H1 (cell line): ENCODE measurements around the gene ALK. TPM values are rescaled to one million over a fixed set of nuclear protein-coding genes. Genes with fewer than 3 reads are reported as not detected.

ENCODE experiments used
- CTCF ChIA-PET: fragments of 300-600 bp; sonication (Branson Sonifier 250); formaldehyde crosslinking; loops from one replicate; lab custom pipeline; 2021; ENCODE audit not compliant: partially characterized antibody; lab: Charles Lee
- POLR2A ChIA-PET: fragments of 300-600 bp; sonication (Branson Sonifier 250); formaldehyde crosslinking; loops from one replicate; lab custom pipeline; 2021; ENCODE audit warnings: inconsistent platforms; ENCODE audit not compliant: partially characterized antibody; lab: Charles Lee
- DNase-seq, 2 experiments: peaks; one replicate each; pipeline versions ENCODE4 v3.0.0 to v3.0.0-alpha.2; 2010 to 2022; ENCODE audit warnings: low spot score in 2 of 2, low read depth in 1 of 2, mixed read lengths in 1 of 2
- FAIRE-seq: peaks from 2 replicates; lab custom pipeline; 2011; peaks lifted over from hg19 to GRCh38; lab: Jason Lieb, UNC
- H2AFZ ChIP-seq: 2 replicates; pipeline ENCODE4 v1.8.1; 2012; ENCODE audit warnings: low read length, inconsistent platforms
- H2AK5ac ChIP-seq: 2 replicates; pipeline ENCODE4 v1.6.1; 2013; ENCODE audit warnings: low read depth, low read length
- H2BK120ac ChIP-seq: replicated peaks from 2 replicates; pipeline ENCODE3; 2013; ENCODE audit warnings: low read depth, low read length, inconsistent platforms
- H2BK12ac ChIP-seq: 2 replicates; pipeline ENCODE4 v1.6.1; 2013; ENCODE audit warnings: low read depth, low read length
- H2BK15ac ChIP-seq: 2 replicates; pipeline ENCODE4 v1.6.1; 2013; ENCODE audit warnings: low read length
- H2BK20ac ChIP-seq: 2 replicates; pipeline ENCODE4 v1.6.1; 2013; ENCODE audit warnings: low read length
- H2BK5ac ChIP-seq: 2 replicates; pipeline ENCODE4 v1.6.1; 2013; ENCODE audit warnings: low read depth, low read length
- H3K14ac ChIP-seq: 2 replicates; pipeline ENCODE4 v1.6.1; 2013; ENCODE audit warnings: inconsistent platforms; ENCODE audit not compliant: insufficient read length
- H3K18ac ChIP-seq: 2 replicates; pipeline ENCODE4 v1.6.1; 2013; ENCODE audit warnings: low read length; ENCODE audit errors: extremely low read depth
- H3K23ac ChIP-seq: 2 replicates; pipeline ENCODE4 v1.6.1; 2013; ENCODE audit warnings: inconsistent platforms; ENCODE audit not compliant: insufficient read length
- H3K23me2 ChIP-seq: 2 replicates; pipeline ENCODE4 v1.6.1; 2013; ENCODE audit warnings: low read depth, low read length
- H3K27ac ChIP-seq: 2 replicates; pipeline ENCODE4 v1.6.1; 2011; ENCODE audit warnings: low read depth, low read length, inconsistent platforms
- H3K27me3 ChIP-seq, 4 experiments: replicated peaks in 1 of 4; 1 replicate in 1 of 4; 2 replicates in 3 of 4; pipeline versions ENCODE4 v1.6.1 to v1.8.1; 2011 to 2013; ENCODE audit warnings: low read length in 3 of 4, mild to moderate bottlenecking in 3 of 4, inconsistent platforms in 2 of 4, mixed read lengths in 2 of 4, moderate library complexity in 1 of 4; ENCODE audit not compliant: control insufficient read depth in 3 of 4, insufficient read depth in 3 of 4; ENCODE audit errors: extremely low read depth in 1 of 4
- H3K36me3 ChIP-seq, 4 experiments: 2 replicates each; pipeline versions ENCODE4 v1.6.1 to v1.8.1; 2011 to 2013; ENCODE audit warnings: mild to moderate bottlenecking in 4 of 4, low read length in 3 of 4, moderate library complexity in 2 of 4, control low read depth in 1 of 4, inconsistent platforms in 1 of 4; ENCODE audit not compliant: insufficient read depth in 4 of 4, control insufficient read depth in 2 of 4
- H3K4ac ChIP-seq: replicated peaks from 2 replicates; pipeline ENCODE3; 2013; ENCODE audit warnings: low read length, low read depth, mixed read lengths, inconsistent platforms; ENCODE audit not compliant: insufficient read length
- H3K4me1 ChIP-seq, 4 experiments: replicated peaks in 1 of 4; 1 replicate in 1 of 4; 2 replicates in 3 of 4; pipeline versions ENCODE4 v1.6.1 to v1.8.1; 2011 to 2013; ENCODE audit warnings: low read length in 3 of 4, inconsistent platforms in 2 of 4, mixed read lengths in 1 of 4; ENCODE audit not compliant: insufficient read depth in 4 of 4, control insufficient read depth in 3 of 4
- H3K4me2 ChIP-seq, 2 experiments: 2 replicates each; pipeline versions ENCODE4 v1.6.1 to v1.8.1; 2011 to 2013; ENCODE audit warnings: low read depth in 2 of 2, low read length in 2 of 2, control low read depth in 1 of 2, inconsistent platforms in 1 of 2, mild to moderate bottlenecking in 1 of 2; ENCODE audit not compliant: insufficient read depth in 1 of 2
- H3K4me3 ChIP-seq, 4 experiments: fragments of 200-600, 300-600 bp in 1 of 4; sonication (generic), shearing (Covaris generic), sonication (Bioruptor Twin) in 1 of 4; 2 replicates each; pipeline versions ENCODE4 v1.5.1 to v1.8.1; 2011 to 2016; ENCODE audit warnings: low read length in 4 of 4, low read depth in 3 of 4, control low read depth in 2 of 4, inconsistent platforms in 2 of 4, mild to moderate bottlenecking in 2 of 4, mixed read lengths in 1 of 4, moderate library complexity in 1 of 4; ENCODE audit not compliant: insufficient read depth in 2 of 4; ENCODE audit errors: extremely low read depth in 1 of 4
- H3K56ac ChIP-seq: replicated peaks from 2 replicates; pipeline ENCODE3; 2013; ENCODE audit warnings: low read depth, mild to moderate bottlenecking, mixed read lengths, low read length, inconsistent platforms; ENCODE audit not compliant: insufficient read length
- H3K79me1 ChIP-seq: 2 replicates; pipeline ENCODE4 v1.6.1; 2013; ENCODE audit warnings: low read depth, low read length, control low read depth
- H3K79me2 ChIP-seq, 2 experiments: 2 replicates each; pipeline versions ENCODE4 v1.6.1 to v1.8.1; 2012 to 2013; ENCODE audit warnings: low read length in 2 of 2, mild to moderate bottlenecking in 2 of 2, inconsistent platforms in 1 of 2; ENCODE audit not compliant: insufficient read depth in 2 of 2, control insufficient read depth in 1 of 2
- H3K9ac ChIP-seq, 4 experiments: replicated peaks in 1 of 4; 1 replicate in 1 of 4; 2 replicates in 3 of 4; pipeline versions ENCODE4 v1.6.1 to v1.8.1; 2011 to 2013; ENCODE audit warnings: low read depth in 3 of 4, low read length in 3 of 4, control low read depth in 2 of 4, mild to moderate bottlenecking in 2 of 4, moderate library complexity in 2 of 4, inconsistent platforms in 1 of 4; ENCODE audit errors: extremely low read depth in 1 of 4
- H3K9me3 ChIP-seq, 2 experiments: 2 replicates each; pipeline versions ENCODE4 v1.6.1 to v1.8.1; 2012 to 2013; ENCODE audit warnings: mild to moderate bottlenecking in 2 of 2, moderate library complexity in 2 of 2, control low read depth in 1 of 2, inconsistent platforms in 1 of 2, low read depth in 1 of 2, low read length in 1 of 2, mixed read lengths in 1 of 2; ENCODE audit not compliant: insufficient read depth in 2 of 2
- H4K20me1 ChIP-seq, 2 experiments: replicated peaks in 1 of 2; 2 replicates each; pipeline versions ENCODE3 to v1.8.1; 2011 to 2013; ENCODE audit warnings: inconsistent platforms in 2 of 2, low read length in 2 of 2, mild to moderate bottlenecking in 1 of 2; ENCODE audit not compliant: insufficient read depth in 2 of 2, control insufficient read depth in 1 of 2
- H4K5ac ChIP-seq: 2 replicates; pipeline ENCODE4 v1.6.1; 2013; ENCODE audit warnings: low read length, low read depth, mixed read lengths, inconsistent platforms; ENCODE audit not compliant: insufficient read length
- H4K8ac ChIP-seq: 2 replicates; pipeline ENCODE4 v1.8.0; 2013; ENCODE audit warnings: mild to moderate bottlenecking, moderate library complexity, low read length, inconsistent platforms; ENCODE audit not compliant: insufficient read depth; ENCODE audit errors: extremely low read depth
- H4K91ac ChIP-seq: replicated peaks from 2 replicates; pipeline ENCODE3; 2013; ENCODE audit warnings: low read length, mixed read lengths, inconsistent platforms; ENCODE audit not compliant: insufficient read length
- CREB1 ChIP-seq: IDR thresholded peaks from 2 replicates; pipeline ENCODE4 v1.6.1; 2012; ENCODE audit warnings: inconsistent platforms
- WGBS, 2 experiments: shearing (Covaris generic) in 1 of 2; methylation state at CpG; one replicate each; pipeline versions ENCODE4 v1.1.6 to v1.1.7; 2013 to 2015; ENCODE audit warnings: low lambda C conversion rate in 2 of 2, mixed read lengths in 2 of 2, inconsistent platforms in 1 of 2, low coverage in 1 of 2, missing lambda C conversion rate in 1 of 2; ENCODE audit not compliant: insufficient replicate concordance in 2 of 2, insufficient coverage in 1 of 2, insufficient read length in 1 of 2; ENCODE audit errors: extremely low coverage in 1 of 2, missing lambda C conversion rate in 1 of 2; 5-methylcytosine and 5-hydroxymethylcytosine counted together
- polyA plus RNA-seq, 7 experiments: library from polyadenylated mRNA; depleted of rRNA in 3 of 7; stranded (reverse) in 5 of 7; unstranded in 2 of 7; fragments of >200 nt in 5 of 7; fragments of 200-250 nt in 2 of 7; gene quantifications; 1 replicate in 5 of 7; 2 replicates in 1 of 7; 4 replicates in 1 of 7; pipeline versions ENCODE4 v1.2.1 to v1.2.3, GENCODE V29; 2011 to 2013; ENCODE audit warnings: missing spikeins in 2 of 7, mixed read lengths in 2 of 7
- total RNA-seq: library from RNA; stranded (reverse); fragmentation: NEBNext Ultra II Directional; extraction: Animal tissue kit (Norgen Biotek cat#: 25700); gene quantifications from 2 replicates; pipeline ENCODE4 v1.2.1, GENCODE V29; 2021
- TF ChIP-seq, protein P1 (sequence below), 3 experiments: IDR thresholded peaks; 1 replicate in 2 of 3; 2 replicates in 1 of 3; pipeline versions ENCODE4 v1.5.1 to v1.6.1; 2011; ENCODE audit warnings: low read length in 3 of 3, mild to moderate bottlenecking in 3 of 3, inconsistent platforms in 2 of 3, low read depth in 1 of 3, moderate library complexity in 1 of 3; ENCODE audit not compliant: insufficient read depth in 1 of 3; ENCODE audit errors: control extremely low read depth in 1 of 3

ALK gene
- total and polyA plus RNA-seq, 2 of the 8 experiments (the other 6 are each of a cell fraction or from before 2014, with no cell fraction given): 0.02 to 0.09 TPM

DNA sequence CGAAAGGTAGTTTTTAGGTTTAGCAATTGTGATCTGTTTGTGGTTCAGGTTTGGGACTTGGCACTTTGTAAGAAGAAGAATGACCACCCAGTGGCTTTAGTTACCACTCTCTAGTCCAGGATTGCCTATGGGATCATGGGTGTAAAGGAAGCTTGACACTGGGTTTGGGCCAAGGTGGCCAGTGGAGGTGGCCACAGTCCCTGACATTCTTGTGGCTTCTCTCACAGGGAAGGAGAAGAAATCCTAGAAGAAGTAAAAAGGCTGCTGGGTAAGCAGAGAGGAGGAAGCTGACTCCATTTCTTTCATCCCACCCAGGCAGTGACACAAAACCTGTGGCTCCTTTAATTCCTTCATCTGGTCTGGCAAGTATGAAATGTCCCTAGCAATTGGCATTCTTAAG, 411.5 kb downstream of the ALK start:
- H4K91ac ChIP-seq: no peak overlapping the region
- TF ChIP-seq, protein P1, sequence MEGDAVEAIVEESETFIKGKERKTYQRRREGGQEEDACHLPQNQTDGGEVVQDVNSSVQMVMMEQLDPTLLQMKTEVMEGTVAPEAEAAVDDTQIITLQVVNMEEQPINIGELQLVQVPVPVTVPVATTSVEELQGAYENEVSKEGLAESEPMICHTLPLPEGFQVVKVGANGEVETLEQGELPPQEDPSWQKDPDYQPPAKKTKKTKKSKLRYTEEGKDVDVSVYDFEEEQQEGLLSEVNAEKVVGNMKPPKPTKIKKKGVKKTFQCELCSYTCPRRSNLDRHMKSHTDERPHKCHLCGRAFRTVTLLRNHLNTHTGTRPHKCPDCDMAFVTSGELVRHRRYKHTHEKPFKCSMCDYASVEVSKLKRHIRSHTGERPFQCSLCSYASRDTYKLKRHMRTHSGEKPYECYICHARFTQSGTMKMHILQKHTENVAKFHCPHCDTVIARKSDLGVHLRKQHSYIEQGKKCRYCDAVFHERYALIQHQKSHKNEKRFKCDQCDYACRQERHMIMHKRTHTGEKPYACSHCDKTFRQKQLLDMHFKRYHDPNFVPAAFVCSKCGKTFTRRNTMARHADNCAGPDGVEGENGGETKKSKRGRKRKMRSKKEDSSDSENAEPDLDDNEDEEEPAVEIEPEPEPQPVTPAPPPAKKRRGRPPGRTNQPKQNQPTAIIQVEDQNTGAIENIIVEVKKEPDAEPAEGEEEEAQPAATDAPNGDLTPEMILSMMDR (IDR thresholded peaks at IDR 0.05; ENCODE audit: control extremely low read depth in 1 of 3, insufficient read depth in 1 of 3, low read depth in 1 of 3, low read length in 3 of 3): no peak
- no peak for TF ChIP-seq CREB1
- TF ChIP-seq, all 59 proteins: peak for 0
- no peak overlapping the region for H2AK5ac ChIP-seq
- no peak overlapping the region for H3K4ac ChIP-seq
- no peak overlapping the region for H3K18ac ChIP-seq
- no peak overlapping the region for H3K23ac ChIP-seq
- H3K9me3 ChIP-seq: peaks cover 3 to 7% of the 10 kb centered on the region in 2 experiments; a peak in 2 of 4 replicates
- H3K4me1 ChIP-seq: no peaks in the 10 kb centered on the region
- 80% methylated on average over 1 of the region's 1 CpG; no CpG with 5 or more reads in 1 of the 2 experiments for WGBS, 2 experiments
- CTCF ChIA-PET: interaction anchor here (0.6 kb wide), 1 partner anchor 727 kb away, joined by 3 read pairs; no protein-coding TSS in a partner anchor
- no peak overlapping the region for H3K9ac ChIP-seq
- H3K23me2 ChIP-seq: no peaks in the 10 kb centered on the region
- no peak overlapping the region for H2AFZ ChIP-seq
- no peak overlapping the region for H4K5ac ChIP-seq
- H4K8ac ChIP-seq: no peak overlapping the region
- DNase-seq (no peak), FAIRE-seq (no peak)
- no peaks in the 10 kb centered on the region for H3K27me3 ChIP-seq
- no peak overlapping the region for H3K27ac ChIP-seq
- H2BK5ac ChIP-seq: no peak overlapping the region
- H3K4me3 ChIP-seq: no peak overlapping the region
- no peak overlapping the region for H3K56ac ChIP-seq
- no peak overlapping the region for H3K14ac ChIP-seq
- no peak overlapping the region for H2BK20ac ChIP-seq
- no peak overlapping the region for H3K4me2 ChIP-seq
- no peaks in the 10 kb centered on the region for H4K20me1 ChIP-seq
- H2BK12ac ChIP-seq: no peak overlapping the region
- H2BK15ac ChIP-seq: no peak overlapping the region
- no peaks in the 10 kb centered on the region for H3K79me2 ChIP-seq
- H3K36me3 ChIP-seq: no peaks in the 10 kb centered on the region
- no peak overlapping the region for H2BK120ac ChIP-seq
- H3K79me1 ChIP-seq: no peaks in the 10 kb centered on the region
- POLR2A ChIA-PET: no interaction called here
